NT2/D1 (cell line): ENCODE measurements around the gene MT1X.

ENCODE experiments used
- DNase-seq: peaks from one replicate; pipeline ENCODE4 v3.0.0-alpha.2; 2011; ENCODE audit warnings: low read depth, low spot score
- H3K27me3 ChIP-seq: 2 replicates; pipeline ENCODE4 v1.6.0; 2011; ENCODE audit warnings: mild to moderate bottlenecking; ENCODE audit not compliant: insufficient read length, insufficient read depth
- H3K36me3 ChIP-seq: 2 replicates; pipeline ENCODE4 v1.6.1; 2011; ENCODE audit warnings: mild to moderate bottlenecking, low read length, mixed read lengths; ENCODE audit not compliant: insufficient read depth, insufficient read length
- H3K4me1 ChIP-seq: 2 replicates; pipeline ENCODE4 v1.5.1; 2011; ENCODE audit not compliant: insufficient read depth, insufficient read length
- H3K4me3 ChIP-seq: 2 replicates; pipeline ENCODE4 v1.5.1; 2011; ENCODE audit warnings: low read depth; ENCODE audit not compliant: insufficient read length
- H3K9ac ChIP-seq: 2 replicates; pipeline ENCODE4 v1.6.0; 2011; ENCODE audit warnings: low read depth; ENCODE audit not compliant: insufficient read length
- H3K9me3 ChIP-seq: 2 replicates; pipeline ENCODE4 v1.5.1; 2011; ENCODE audit warnings: mild to moderate bottlenecking, low read length; ENCODE audit not compliant: insufficient read depth
- SUZ12 ChIP-seq: IDR thresholded peaks from 2 replicates; pipeline ENCODE4 v1.6.1; 2011; ENCODE audit not compliant: insufficient read length, insufficient read depth; ENCODE audit errors: extremely low read depth
- YY1 ChIP-seq: IDR thresholded peaks from 2 replicates; pipeline ENCODE4 v1.6.1; 2011; ENCODE audit not compliant: insufficient read length, insufficient read depth
- ZNF274 ChIP-seq: IDR thresholded peaks from 2 replicates; pipeline ENCODE4 v1.6.1; 2011; ENCODE audit warnings: mild to moderate bottlenecking, low read depth, low read length

Gene MT1X

GRCh38 chr16:56681939-56682702 lies at the start of gene MT1X:
Gene MT1X, plus strand, starts transcription at chr16:56682470. Its CDS starts 71 bp downstream, at chr16:56682541.
- Histone ChIP-seq H3K9me3 (no peaks in the 10 kb centered on the region), H3K36me3 (peaks cover 38% of the 10 kb centered on the region), H3K4me3 (peak within 1 kb of the TSS; percentile 94), H3K9ac (peak within 1 kb of the TSS; percentile 97), H3K4me1 (peaks cover 6% of the 10 kb centered on the region), H3K27me3 (peaks cover 7% of the 10 kb centered on the region)
- TF ChIP-seq YY1 (no peak), ZNF274 (no peak), SUZ12 (no peak)
- peak; percentile 86 for DNase-seq

- peaks cover 89% of the 10 kb centered on the region for H3K27me3 ChIP-seq
- H3K4me3 ChIP-seq, result peak overlapping the region; percentile 49
- peak overlapping the region; percentile 84 for H3K9ac ChIP-seq
- no peaks in the 10 kb centered on the region for H3K9me3 ChIP-seq
- no peaks in the 10 kb centered on the region for H3K36me3 ChIP-seq
- H3K4me1 ChIP-seq, result peaks cover 5% of the 10 kb centered on the region
- TF ChIP-seq YY1 (no peak), ZNF274 (no peak), SUZ12 (no peak)
- DNase-seq, result no peak
These were observed 49.4 kb upstream of the MT1X start for GRCh38 chr16:56632848-56633365.

GRCh38 chr16:56633535-56633934 lies 48.7 kb upstream of the MT1X start:
- H3K4me3 ChIP-seq, result no peak overlapping the region
- DNase-seq, result no peak
- H3K9ac ChIP-seq, result no peak overlapping the region
- TF ChIP-seq SUZ12 (no peak), YY1 (no peak), ZNF274 (no peak)
- H3K27me3 ChIP-seq, result peaks cover 96% of the 10 kb centered on the region
- H3K36me3 ChIP-seq, result no peaks in the 10 kb centered on the region
- peaks cover 5% of the 10 kb centered on the region for H3K4me1 ChIP-seq
- H3K9me3 ChIP-seq, result no peaks in the 10 kb centered on the region

- no peak for DNase-seq
- Histone ChIP-seq H3K4me1 (peaks cover 9% of the 10 kb centered on the region), H3K4me3 (peak overlapping the region; percentile 29), H3K36me3 (no peaks in the 10 kb centered on the region), H3K9me3 (no peaks in the 10 kb centered on the region), H3K27me3 (peaks cover 100% of the 10 kb centered on the region), H3K9ac (peak overlapping the region; percentile 45)
- TF ChIP-seq ZNF274 (no peak), SUZ12 (no peak), YY1 (no peak)
These were observed 47.4 kb upstream of the MT1X start for GRCh38 chr16:56634715-56635440.

- peaks cover 9% of the 10 kb centered on the region for H3K4me1 ChIP-seq
- H3K36me3 ChIP-seq, result no peaks in the 10 kb centered on the region
- no peak for DNase-seq
- H3K27me3 ChIP-seq, result peaks cover 100% of the 10 kb centered on the region
- peak overlapping the region; percentile 29 for H3K4me3 ChIP-seq
- no peaks in the 10 kb centered on the region for H3K9me3 ChIP-seq
- peak overlapping the region; percentile 45 for H3K9ac ChIP-seq
- TF ChIP-seq ZNF274 (no peak), SUZ12 (peak; percentile 93)
These were observed 46.8 kb upstream of the MT1X start for GRCh38 chr16:56635441-56635967.

- no peaks in the 10 kb centered on the region for H3K9me3 ChIP-seq
- no peak for TF ChIP-seq SUZ12
- no peak for TF ChIP-seq ZNF274
- TF ChIP-seq YY1, result no peak
- no peak for DNase-seq
- H3K36me3 ChIP-seq, result no peaks in the 10 kb centered on the region
- H3K9ac ChIP-seq, result no peak overlapping the region
- H3K4me1 ChIP-seq, result peaks cover 9% of the 10 kb centered on the region
- H3K4me3 ChIP-seq, result no peak overlapping the region
- peaks cover 87% of the 10 kb centered on the region for H3K27me3 ChIP-seq
These were observed 45.5 kb upstream of the MT1X start for GRCh38 chr16:56636616-56637413.
